Measurements from ENCODE around the gene EPO.
A peak's percentile ranks its signal among the peaks of the same experiment; 100 is the strongest.
"Not testable (repeated sequence)": the region's sequence is repeated elsewhere in the genome, so short reads cannot be mapped to it uniquely, and the experiment has no call there.

EPO gene

GRCh38 chr7:100744605-100745004 lies 24.3 kb downstream of the EPO start:
- no peak for DNase-seq

- DNase-seq, result no peak
Measured at GRCh38 chr7:100745184-100745583, 24.9 kb downstream of the EPO start.

- peak; percentile 11 for DNase-seq
Measured at GRCh38 chr7:100752994-100753393, 32.7 kb downstream of the EPO start.

- DNase-seq, result no peak
Measured at GRCh38 chr7:100753750-100754149, 33.5 kb downstream of the EPO start.

GRCh38 chr7:100759357-100760171 lies 39.3 kb downstream of the EPO start:
- no peak for DNase-seq

- not testable (repeated sequence) for DNase-seq
Measured at GRCh38 chr7:100762841-100763240, 42.6 kb downstream of the EPO start.

- DNase-seq, result no peak
Measured at GRCh38 chr7:100763556-100764140, 43.4 kb downstream of the EPO start.

- no peak for DNase-seq
Measured at GRCh38 chr7:100764841-100765240, 44.6 kb downstream of the EPO start.

- DNase-seq, result no peak
Measured at GRCh38 chr7:100765250-100765649, 45.0 kb downstream of the EPO start.

GRCh38 chr7:100768784-100769183 lies 48.5 kb downstream of the EPO start:
- no peak for DNase-seq

Data from stimulated activated CD4-positive, alpha-beta T cell treated with anti-CD3 and anti-CD28 coated beads, Interleukin-15, amount 100 ng/mL, for 24 hours (primary cell).